Liver (tissue), 3 donors: Measurements from ENCODE around the gene ADGRA1.

Source experiments
- EGR1 ChIP-seq, 2 donors: IDR thresholded peaks; 2 replicates each; pipeline ENCODE4 v1.6.1; 2016 to 2018; ENCODE audit warnings: antibody characterized with exemption in 2 of 2, low read depth in 2 of 2
- FOXA1 ChIP-seq: IDR thresholded peaks from 2 replicates; pipeline ENCODE4 v1.6.1; 2016; ENCODE audit warnings: antibody characterized with exemption
- GABPA ChIP-seq, 2 donors: IDR thresholded peaks in 1 of 2; conservative IDR thresholded peaks in 1 of 2; 2 replicates each; pipeline ENCODE4 v1.6.1; 2016; ENCODE audit warnings: antibody characterized with exemption in 2 of 2, mild to moderate bottlenecking in 1 of 2, moderate library complexity in 1 of 2
- HNF4G ChIP-seq: IDR thresholded peaks from 2 replicates; pipeline ENCODE4 v1.6.1; 2016; ENCODE audit warnings: antibody characterized with exemption
- JUND ChIP-seq, 2 donors: IDR thresholded peaks; 2 replicates each; pipeline ENCODE4 v1.6.1; 2016; ENCODE audit warnings: antibody characterized with exemption in 2 of 2
- RAD21 ChIP-seq, 2 donors: IDR thresholded peaks; 2 replicates each; pipeline ENCODE4 v1.6.1; 2016; ENCODE audit warnings: antibody characterized with exemption in 2 of 2, mild to moderate bottlenecking in 2 of 2
- REST ChIP-seq: IDR thresholded peaks from 2 replicates; pipeline ENCODE4 v1.6.1; 2016; ENCODE audit warnings: antibody characterized with exemption, mild to moderate bottlenecking
- RXRA ChIP-seq, 2 donors: IDR thresholded peaks; 2 replicates each; pipeline ENCODE4 v1.6.1; 2017 to 2018; ENCODE audit warnings: antibody characterized with exemption in 2 of 2, mild to moderate bottlenecking in 1 of 2
- SP1 ChIP-seq: IDR thresholded peaks from 2 replicates; pipeline ENCODE4 v1.6.1; 2018; ENCODE audit warnings: antibody characterized with exemption, mild to moderate bottlenecking
- YY1 ChIP-seq: IDR thresholded peaks from 2 replicates; pipeline ENCODE4 v1.6.1; 2016; ENCODE audit warnings: antibody characterized with exemption, mild to moderate bottlenecking
- TF ChIP-seq, protein P1 (sequence below): fragments of 150-350 bp; IDR thresholded peaks from 2 replicates; pipeline ENCODE4 v1.5.1; 2017; ENCODE audit warnings: improper control_type of control experiment, low read depth, low read length; ENCODE audit not compliant: missing input control
- TF ChIP-seq, protein P2 (sequence below): IDR thresholded peaks from 2 replicates; pipeline ENCODE4 v1.6.1; 2016; ENCODE audit warnings: antibody characterized with exemption
- TF ChIP-seq, protein P3 (sequence below): IDR thresholded peaks from 2 replicates; pipeline ENCODE4 v1.6.1; 2016; ENCODE audit warnings: antibody characterized with exemption
- donor health status: healthy.
- donor health status: healthy.

GRCh38 chr10:133072196-133072595, 15.5 kb upstream of the ADGRA1 start:
- TF ChIP-seq, protein P1, sequence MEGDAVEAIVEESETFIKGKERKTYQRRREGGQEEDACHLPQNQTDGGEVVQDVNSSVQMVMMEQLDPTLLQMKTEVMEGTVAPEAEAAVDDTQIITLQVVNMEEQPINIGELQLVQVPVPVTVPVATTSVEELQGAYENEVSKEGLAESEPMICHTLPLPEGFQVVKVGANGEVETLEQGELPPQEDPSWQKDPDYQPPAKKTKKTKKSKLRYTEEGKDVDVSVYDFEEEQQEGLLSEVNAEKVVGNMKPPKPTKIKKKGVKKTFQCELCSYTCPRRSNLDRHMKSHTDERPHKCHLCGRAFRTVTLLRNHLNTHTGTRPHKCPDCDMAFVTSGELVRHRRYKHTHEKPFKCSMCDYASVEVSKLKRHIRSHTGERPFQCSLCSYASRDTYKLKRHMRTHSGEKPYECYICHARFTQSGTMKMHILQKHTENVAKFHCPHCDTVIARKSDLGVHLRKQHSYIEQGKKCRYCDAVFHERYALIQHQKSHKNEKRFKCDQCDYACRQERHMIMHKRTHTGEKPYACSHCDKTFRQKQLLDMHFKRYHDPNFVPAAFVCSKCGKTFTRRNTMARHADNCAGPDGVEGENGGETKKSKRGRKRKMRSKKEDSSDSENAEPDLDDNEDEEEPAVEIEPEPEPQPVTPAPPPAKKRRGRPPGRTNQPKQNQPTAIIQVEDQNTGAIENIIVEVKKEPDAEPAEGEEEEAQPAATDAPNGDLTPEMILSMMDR, result no peak
- TF ChIP-seq SP1 (no peak), FOXA1 (no peak), REST (no peak), RAD21 (IDR thresholded peaks at IDR 0.05) (no peak), GABPA (IDR thresholded peaks at IDR 0.05 in 1 of 2, conservative IDR thresholded peaks at IDR 0.05 in 1 of 2) (no peak), RXRA (IDR thresholded peaks at IDR 0.05) (no peak), YY1 (no peak), JUND (IDR thresholded peaks at IDR 0.05) (no peak), HNF4G (no peak), EGR1 (IDR thresholded peaks at IDR 0.05; ENCODE audit: low read depth in 2 of 2) (no peak)
- TF ChIP-seq, protein P2, sequence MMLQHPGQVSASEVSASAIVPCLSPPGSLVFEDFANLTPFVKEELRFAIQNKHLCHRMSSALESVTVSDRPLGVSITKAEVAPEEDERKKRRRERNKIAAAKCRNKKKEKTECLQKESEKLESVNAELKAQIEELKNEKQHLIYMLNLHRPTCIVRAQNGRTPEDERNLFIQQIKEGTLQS, result no peak
- TF ChIP-seq, protein P3, sequence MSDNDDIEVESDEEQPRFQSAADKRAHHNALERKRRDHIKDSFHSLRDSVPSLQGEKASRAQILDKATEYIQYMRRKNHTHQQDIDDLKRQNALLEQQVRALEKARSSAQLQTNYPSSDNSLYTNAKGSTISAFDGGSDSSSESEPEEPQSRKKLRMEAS, result no peak
